Suppressor macrophage (primary cell): ENCODE data around the gene ARHGAP27.
"Not testable (repeated sequence)": the region's sequence is repeated elsewhere in the genome, so short reads cannot be mapped to it uniquely, and the experiment has no call there.

Experiments
- DNase-seq, 4 experiments: peaks; one replicate each; pipeline ENCODE4 v3.0.0-alpha.2; 2020 to 2022
- total RNA-seq, 17 experiments: gene quantifications; one replicate each; lab custom pipeline; 2026; ENCODE audit warnings: mixed read lengths in 6 of 17, inconsistent platforms in 3 of 17; lab: John Stamatoyannopoulos, UW

ARHGAP27 gene, protein sequence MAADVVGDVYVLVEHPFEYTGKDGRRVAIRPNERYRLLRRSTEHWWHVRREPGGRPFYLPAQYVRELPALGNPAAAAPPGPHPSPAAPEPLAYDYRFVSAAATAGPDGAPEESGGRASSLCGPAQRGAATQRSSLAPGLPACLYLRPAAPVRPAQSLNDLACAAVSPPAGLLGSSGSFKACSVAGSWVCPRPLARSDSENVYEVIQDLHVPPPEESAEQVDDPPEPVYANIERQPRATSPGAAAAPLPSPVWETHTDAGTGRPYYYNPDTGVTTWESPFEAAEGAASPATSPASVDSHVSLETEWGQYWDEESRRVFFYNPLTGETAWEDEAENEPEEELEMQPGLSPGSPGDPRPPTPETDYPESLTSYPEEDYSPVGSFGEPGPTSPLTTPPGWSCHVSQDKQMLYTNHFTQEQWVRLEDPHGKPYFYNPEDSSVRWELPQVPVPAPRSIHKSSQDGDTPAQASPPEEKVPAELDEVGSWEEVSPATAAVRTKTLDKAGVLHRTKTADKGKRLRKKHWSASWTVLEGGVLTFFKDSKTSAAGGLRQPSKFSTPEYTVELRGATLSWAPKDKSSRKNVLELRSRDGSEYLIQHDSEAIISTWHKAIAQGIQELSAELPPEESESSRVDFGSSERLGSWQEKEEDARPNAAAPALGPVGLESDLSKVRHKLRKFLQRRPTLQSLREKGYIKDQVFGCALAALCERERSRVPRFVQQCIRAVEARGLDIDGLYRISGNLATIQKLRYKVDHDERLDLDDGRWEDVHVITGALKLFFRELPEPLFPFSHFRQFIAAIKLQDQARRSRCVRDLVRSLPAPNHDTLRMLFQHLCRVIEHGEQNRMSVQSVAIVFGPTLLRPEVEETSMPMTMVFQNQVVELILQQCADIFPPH
- total RNA-seq, result 44.9 to 123 (median 67.6) reads per million in 17 experiments

DNA sequence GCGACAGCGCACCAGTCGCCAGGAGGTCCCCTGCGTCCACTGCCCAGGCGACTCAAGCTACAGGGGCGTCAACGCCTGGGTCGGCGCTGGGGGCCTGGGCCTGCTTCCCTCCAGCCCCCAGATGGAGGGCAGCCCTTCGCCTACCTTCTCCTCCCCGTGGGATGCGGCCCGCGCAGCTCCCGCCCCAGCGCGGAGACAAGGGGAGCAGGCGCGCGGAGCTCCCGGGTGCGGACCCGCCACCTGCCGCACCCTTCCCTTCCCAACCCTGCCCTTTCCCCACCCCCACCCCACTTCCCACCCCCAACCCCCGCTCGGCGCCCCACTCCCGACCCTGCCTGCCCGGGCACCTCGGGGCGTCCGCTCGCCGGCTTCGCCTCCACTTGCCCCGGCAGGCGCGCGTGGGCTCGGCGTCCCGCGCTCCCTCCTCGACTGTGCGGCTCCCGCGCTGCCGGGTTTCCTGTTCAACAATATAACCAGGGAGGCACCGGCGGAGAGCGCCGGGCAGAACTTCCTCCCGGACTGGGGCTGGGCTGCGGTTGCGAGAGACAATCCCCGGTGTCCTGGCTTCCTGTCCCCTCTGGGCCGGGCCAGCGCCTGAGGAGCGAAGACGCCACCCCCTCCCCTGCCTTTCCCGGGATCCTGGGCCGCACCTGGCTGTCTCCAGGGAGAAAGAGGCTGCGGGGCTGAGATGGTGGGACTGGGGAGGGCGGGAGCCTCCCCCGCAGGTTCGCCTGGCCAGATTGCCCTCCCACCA, at the start of gene ARHGAP27:
ARHGAP27 (minus strand) TSS at position 466 of the 754 bp plus-strand sequence. CDS start 2,591 bp downstream, outside the sequence.
- peak; percentile 70 to 89 (median 78) for DNase-seq

DNA sequence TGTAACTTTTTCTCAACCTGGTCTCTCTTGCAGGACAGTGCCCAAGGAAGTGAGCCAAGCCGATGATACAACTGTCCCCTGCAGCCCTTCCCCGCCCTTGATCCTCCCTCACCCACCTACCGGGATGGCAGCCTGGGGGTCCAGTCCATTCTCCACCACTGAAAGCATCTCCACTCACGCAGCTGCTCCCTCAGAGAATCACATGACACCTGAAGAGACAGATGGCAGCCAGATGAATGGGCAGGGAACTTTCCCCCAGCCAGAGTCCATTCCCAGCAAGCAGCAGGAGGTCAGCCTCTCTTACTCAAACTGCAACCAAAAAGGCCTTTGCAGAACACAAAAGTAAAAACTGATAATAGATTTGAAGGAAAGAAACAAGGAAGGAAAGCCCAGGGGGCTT, 49.6 kb upstream of the ARHGAP27 start:
- not testable (repeated sequence) for DNase-seq

DNA sequence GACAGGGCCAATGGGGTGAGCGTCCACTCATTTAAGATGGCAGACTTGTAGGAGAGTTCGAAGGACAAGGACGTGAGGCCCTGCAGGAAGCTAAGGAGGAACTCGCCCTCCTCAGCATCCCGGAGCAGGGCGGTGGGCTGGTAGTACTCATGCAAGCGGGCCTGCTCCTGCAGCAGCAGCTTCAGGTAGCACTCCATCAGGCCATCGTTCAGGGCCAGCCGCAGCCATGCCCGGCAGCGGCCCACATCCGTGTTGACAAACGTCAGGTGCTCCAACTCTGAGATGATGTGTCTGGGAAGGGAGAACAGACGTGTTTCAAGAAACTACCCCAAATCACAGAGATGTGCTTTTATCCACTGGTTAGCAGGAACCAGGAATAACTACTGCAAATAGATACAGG, 42.8 kb upstream of the ARHGAP27 start:
- not testable (repeated sequence) for DNase-seq

DNA sequence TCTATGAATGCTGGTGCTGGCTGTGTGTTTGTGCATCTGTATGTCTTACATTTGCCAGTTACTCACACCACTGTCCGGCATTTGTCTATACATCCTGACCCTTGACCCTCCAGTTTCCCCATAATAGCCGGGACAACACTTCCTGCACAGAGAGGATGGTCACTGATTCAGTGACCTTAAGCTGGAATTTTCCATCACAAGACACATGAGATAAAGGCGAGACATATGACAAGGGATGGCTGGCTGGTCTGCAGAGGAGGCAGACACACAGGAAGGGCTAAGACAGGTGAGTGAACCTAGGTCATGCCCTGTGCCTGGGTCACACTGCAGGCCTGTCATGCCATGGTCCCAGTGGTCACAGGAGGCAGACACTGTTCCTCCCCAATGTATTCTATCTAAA, 39.6 kb upstream of the ARHGAP27 start:
- DNase-seq, result not testable (repeated sequence)

DNA sequence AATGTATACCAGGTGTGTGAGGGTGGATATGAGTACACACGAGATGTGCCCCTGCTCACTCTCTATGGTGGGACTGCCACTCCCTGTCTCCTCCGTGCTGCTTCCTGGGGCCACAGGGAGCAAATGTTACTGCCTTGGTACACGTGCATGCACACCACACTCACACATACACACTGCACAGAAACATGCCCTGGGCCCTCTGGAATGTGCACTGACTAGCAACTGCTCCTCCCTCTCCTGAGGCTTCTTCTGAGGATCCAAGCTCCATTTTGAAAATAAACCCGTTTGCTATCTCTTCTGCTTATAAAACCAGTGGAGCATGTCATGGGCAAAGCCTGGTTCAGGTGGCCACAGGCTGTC, 36.5 kb upstream of the ARHGAP27 start:
- not testable (repeated sequence) for DNase-seq

DNA sequence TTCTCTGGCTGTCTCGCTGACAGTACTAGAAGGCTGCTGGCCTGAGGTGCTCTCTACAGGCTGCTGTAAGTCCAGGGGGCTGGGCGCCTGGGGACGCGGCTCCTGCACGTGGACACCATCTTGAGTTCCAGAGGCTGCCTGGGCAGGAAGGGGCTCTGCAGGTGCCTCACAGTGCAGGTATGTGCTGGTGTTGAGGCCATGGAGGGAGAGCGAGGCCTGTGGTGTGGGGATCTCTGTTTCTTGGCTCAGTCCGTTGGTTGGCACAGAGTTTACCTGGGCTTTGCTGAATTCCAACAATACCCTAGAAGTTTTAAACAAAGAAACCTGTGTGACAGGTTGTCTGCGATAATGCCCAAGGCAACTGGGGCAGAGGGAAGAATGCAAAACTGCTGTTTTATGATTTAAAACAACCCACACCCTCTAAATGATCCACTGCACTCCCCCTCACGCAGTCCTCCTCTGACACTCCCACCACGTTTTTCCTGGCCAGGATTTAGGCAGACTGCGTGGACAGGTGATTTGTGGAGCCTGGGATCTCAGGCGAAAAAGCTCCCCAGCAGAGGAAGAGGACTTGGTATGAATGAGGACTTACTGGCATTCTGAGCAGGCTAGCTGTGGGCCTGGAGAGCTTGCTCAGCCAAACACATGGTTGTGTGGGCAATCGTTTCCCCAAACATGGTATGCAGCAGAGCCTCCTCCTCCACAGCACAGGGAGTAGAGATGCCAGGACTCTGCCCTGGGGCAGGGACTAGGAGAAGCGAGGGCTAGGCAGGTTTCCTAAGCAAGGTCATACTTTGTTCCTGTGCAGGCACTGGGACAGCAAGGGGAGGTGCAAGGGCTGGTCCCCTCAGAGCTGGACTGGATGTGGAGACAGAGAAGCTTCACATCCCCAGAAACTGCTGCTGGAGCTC, 35.9 kb upstream of the ARHGAP27 start:
- DNase-seq, result not testable (repeated sequence)

DNA sequence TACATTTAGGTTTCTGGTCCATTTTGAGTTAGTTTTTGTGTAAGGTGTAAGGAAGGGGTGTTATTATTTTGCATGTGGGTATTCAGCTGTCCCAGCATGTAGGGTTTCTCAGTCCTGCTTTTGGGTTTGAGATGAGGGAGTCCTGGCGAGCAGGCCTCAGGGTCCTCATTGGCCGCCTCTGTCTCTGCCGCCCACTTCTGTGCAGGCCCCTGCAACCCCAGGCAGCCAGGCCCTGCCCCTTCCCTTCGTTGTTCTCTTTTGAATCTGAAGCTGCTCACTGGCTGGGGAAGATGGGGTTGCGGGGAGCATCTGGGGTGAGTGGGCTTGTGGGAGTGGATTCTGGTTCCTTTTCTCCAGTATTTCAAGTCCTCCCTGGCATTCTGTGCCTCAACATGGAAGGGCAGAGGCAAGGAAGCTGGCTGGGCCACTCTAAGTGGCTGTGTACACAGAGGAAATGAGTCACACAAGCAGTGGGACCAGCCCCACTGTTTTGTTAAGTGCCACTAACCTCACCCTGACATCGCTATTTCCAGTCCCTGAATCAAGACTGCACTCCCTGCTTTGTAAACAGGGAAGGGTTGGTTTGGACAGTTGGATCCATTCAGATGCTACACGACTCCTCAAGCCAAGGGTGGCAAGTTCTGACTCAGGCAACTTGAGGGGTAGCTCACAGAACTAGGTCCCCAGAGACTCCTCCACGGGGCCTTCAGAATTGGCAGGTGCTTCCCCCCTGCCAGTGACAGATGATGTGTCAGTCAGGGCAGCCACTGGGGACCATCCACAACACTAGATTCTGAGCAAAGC, 29.1 kb upstream of the ARHGAP27 start:
- peak; percentile 75 to 89 (median 81) for DNase-seq

DNA sequence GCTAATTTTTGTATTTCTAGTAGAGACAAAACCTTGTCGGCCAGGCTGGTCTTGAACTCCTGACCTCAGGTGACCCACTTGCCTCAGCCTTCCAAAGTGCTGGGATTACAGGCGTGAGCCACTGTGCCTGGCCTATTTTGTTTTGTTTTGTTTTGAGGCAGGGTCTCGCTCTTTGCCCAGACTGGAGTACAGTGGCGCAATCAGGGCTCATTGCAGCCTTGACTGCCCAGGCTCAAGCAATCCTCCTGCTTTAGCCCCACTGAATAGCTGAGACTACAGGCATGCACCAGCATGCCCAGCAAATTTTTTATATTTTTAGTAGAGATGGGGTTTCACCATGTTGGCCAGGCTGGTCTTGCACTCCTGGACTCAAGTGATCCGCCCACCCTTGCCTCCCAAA, 27.8 kb upstream of the ARHGAP27 start:
- not testable (repeated sequence) for DNase-seq

DNA sequence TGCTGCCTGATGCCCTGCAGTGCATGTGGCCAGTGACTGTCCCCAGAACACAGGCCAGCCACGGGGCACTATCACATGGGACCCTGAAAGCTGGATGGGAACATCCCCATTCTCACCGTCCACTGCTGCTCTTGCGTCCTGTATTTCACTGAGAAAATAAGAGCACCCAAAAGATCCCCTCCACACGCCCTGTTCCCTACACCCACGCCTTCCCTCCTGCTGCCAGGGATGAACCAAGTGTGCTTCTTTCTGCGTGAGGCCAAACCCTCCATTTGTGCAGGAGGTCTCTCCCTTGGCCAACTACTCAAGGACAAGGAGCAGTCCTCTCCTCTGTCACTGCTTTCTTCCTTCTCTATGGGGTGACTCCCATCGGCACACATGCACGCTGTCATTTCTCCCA, 21.7 kb upstream of the ARHGAP27 start:
- DNase-seq, result peak in 1 of 4 experiments; percentile 23

DNA sequence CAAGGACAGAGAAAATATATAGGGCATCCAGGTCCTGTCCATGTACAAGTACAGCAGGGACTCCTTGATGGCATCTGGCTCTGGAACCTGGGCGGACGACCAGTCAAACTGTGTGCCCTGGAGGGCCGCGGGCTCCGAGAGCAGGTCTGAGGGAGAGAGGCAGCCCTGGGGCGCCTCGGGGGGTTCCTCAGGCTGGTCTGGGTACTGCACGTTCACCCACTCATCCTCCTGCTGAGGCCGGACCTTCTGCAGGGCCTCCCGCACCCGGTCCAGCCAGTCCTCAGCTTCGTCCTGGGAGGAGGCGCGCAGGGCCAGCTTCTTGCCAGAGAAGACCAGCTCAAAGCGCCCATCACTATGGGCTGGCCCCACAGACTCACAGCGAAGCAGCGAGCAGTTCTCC, 21.1 kb upstream of the ARHGAP27 start:
- not testable (repeated sequence) for DNase-seq

DNA sequence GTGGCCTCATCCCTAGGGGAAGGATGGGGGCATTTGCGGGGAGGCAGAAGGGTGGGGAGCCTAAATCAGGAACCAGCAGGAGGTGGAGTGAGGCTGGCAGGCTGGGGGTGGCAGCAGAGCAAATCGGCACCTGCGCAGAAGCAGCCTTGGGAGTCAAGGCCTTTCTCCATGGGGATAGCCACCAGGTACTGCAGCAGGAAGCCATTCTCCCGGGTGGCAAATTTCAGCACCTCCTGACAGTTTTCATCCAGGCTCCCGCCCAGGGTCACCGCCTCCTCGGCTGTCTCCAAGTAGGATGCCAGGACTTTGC, 20.5 kb upstream of the ARHGAP27 start:
- DNase-seq, result not testable (repeated sequence)

DNA sequence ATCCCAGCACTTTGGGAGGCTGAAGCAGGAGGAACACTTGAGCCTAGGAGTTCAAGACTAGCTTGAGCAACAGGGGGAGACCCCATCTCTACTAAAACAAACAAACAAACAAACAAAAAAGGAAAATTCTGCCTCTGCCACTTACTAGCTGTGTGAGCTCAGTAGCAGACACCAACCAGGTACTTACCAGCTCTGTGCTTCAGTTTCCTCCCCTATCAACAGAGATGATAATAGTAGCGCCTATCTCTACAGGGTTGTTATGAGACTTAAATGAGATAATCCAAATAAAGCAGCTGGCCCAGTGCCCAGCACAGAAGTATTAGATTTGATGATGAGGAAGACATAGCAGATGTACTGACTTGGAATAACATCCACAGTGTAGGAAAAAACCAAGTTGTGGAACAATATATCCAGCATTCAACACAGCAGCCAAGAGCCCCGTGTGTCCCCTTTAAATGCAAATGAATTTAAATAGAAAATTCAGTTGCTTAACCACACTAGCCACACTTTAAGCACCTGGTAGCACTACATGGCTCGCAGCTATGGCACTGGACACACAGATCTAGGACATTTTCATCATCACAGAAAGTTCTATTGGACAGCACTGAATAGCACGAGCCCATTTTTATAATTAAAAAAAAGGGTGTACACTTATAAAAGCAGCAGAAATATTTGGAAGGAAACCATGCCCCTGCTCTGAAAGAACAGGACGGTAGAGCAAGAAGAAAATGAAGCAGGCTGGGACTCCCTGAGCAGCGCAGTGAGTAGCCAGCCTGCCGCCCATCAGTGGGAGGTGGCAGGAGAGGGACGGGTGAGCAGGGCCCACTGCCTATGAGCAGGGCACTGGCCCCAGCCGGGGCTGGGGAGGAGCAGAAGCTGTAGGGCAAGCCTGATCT, 19.9 kb upstream of the ARHGAP27 start:
- not testable (repeated sequence) for DNase-seq

DNA sequence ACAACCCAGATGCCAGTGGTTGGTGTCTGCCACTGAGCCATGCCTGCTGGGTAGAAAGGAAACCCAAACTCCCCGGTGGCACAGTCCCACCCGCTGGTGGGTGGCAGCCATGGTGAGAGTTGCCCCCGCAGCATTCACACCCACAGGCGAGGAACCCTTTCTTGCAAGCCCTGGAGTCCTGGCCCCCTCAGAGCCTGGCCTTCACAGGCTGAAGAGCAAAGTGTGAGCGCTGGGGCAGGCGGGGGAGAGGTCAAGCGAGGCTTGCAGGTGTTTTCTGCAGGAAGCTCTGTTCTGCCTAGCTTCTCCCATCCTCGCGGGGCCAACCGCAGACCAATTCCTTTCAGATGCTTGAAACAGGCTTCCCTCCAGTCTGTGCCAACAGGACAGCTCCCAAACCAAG, 19.0 kb upstream of the ARHGAP27 start:
- DNase-seq, result not testable (repeated sequence)

DNA sequence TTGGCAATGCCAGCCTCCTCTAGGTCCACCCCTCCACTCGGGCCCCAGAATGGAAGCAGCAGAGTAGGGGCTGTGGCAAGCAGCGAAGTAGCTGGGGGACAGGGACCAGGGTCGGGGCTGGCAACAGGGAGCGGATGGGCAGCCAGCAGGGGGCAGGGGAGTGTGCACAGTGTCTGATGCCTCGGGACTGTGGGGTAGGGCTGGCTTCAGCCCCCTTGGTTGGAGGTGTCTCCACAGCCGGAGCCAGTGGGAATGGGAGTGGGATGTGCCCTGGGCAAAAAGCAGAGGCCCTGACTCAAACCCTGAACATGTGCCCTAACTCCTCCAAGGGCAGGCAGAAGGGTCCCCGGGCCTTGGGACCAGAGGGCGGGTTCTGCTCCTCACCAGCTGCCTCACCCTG, 18.5 kb upstream of the ARHGAP27 start:
- no peak for DNase-seq

DNA sequence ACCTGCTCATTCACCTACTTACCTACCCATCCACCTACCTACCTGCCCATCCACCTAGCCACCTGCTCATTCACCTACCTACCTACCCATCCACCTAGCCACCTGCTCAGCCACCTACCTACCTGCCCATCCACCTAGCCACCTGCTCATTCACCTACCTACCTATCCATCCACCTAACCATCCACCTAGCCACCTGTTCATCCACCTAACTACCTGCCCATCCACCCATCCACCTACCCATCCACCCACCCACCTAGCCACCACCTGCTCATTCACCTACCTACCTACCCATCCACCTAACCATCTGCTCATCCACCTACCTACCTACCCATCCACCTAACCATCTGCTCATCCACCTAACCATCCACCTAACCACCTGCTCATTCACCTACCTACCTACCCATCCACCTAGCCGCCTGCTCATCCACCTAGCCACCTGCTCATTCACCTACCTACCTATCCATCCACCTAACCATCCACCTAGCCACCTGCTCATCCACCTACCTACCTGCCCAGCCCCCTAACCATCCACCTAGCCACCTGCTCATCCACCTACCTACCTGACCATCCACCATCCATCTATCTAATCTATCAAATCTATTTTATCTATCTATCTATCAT, 17.1 kb upstream of the ARHGAP27 start:
- not testable (repeated sequence) for DNase-seq

DNA sequence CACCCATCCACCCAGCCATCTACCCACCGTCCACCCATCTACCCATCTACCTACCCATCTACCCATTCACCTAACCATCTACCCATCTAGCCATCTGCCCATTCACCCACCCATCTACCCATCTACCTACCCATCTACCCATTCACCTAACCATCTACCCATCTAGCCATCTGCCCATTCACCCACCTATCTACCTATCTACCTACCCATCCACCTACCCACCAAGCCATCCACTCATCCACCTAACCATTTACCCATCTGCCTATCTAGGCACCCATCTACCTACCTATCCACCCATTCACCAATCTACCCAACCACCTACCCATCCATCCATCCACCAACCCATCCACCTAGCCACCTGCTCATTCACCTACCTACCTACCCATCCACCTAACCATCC, 16.6 kb upstream of the ARHGAP27 start:
- DNase-seq, result not testable (repeated sequence)

DNA sequence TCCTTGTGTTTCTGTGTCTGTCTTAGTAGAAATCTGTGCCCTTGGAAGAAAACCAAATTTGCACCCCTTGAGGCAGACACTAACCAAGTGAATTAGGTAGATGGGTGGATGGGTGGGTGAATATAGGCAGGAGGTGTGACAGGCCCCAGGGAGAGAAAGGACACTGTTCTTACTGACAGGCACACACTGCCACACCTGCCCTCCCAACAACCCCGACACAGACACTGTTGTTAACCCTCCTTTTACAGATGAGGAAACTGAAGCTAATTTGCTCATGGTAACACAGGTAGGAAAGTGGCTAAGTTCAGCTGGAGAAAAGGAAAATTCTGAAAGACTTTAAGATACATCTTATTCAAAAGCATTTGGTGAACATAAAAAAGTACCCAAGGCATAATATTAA, 15.8 kb upstream of the ARHGAP27 start:
- DNase-seq, result not testable (repeated sequence)

DNA sequence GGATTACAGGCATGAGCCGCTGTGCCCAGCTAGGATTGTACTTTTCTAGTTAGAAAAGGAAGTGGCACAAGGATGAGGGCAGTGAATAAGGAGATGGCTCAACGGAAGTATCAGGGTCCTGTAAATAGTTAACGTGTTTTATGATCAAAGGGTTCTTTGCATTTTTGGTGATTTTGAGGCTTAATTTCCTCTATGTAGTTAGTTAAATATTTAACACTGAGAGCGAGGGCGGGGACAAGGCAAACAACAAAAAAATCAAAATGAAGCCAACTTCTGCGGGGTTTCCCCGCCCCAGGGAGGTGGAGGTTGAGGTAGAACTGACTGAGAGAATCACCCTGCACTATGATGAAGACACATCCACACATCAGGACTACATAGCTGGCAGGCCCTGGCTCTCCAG, 15.4 kb upstream of the ARHGAP27 start:
- DNase-seq, result not testable (repeated sequence)

DNA sequence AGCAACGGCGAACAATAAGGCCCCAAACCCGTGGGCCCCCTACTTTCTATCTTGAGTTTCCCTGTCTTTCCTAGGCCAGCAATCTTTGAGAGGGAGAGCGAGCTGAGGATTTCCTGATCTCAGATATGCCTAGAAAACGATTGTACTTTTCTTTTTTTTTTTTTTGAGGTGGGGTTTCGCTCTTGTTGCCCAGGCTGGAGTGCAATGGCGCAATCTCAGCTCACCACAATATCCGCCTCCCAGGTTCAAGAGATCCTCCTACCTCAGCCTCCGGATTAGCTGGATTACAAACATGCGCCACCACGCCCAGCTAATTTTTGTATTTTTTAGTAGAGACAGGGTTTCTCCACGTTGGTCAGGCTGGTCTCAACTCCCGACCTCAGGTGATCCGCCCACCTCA, 15.0 kb upstream of the ARHGAP27 start:
- DNase-seq, result peak in 2 of 4 experiments; percentile 12 to 20
